HepG2 (cell line): ENCODE results near the gene EVL. TPM values are rescaled to one million over a fixed set of nuclear protein-coding genes. Genes with fewer than 3 reads are reported as not detected.

Experiments used
- ATAC-seq: fragments of 200-7000 bp; cut with Tn5 transposase; 3 replicates; pipeline ENCODE4 v1.9.1; 2020; ENCODE audit warnings: mild to moderate bottlenecking, moderate library complexity
- BruUV-seq: library from RNA; stranded (reverse); fragments of 400-500 nt; replicated peaks from 2 replicates; lab custom pipeline; 2021; lab: Mats Ljungman, UMichigan
- CTCF ChIA-PET: fragments of 300-600 bp; formaldehyde crosslinking; extraction: SDS; loops from one replicate; lab custom pipeline; 2021; ENCODE audit warnings: low total read pairs, inconsistent platforms, low intra/inter-chr PET ratio; lab: Yijun Ruan, JAX
- POLR2A ChIA-PET: fragments of 350-600 bp; sonication (Branson Sonifier 250); formaldehyde crosslinking; loops from one replicate; lab custom pipeline; 2020; ENCODE audit warnings: antibody characterized with exemption, inconsistent platforms; lab: Yijun Ruan, JAX
- DNase-seq: peaks from one replicate; pipeline ENCODE4 v3.0.0-alpha.2; 2015; ENCODE audit warnings: low spot score
- FAIRE-seq: peaks from 3 replicates; lab custom pipeline; 2011; peaks lifted over from hg19 to GRCh38; lab: Jason Lieb, UNC
- H2AFZ ChIP-seq: one replicate; pipeline ENCODE4 v1.6.1; 2011; ENCODE audit warnings: low read length, inconsistent platforms
- H3K27ac ChIP-seq: fragments of 300-600 bp; 3 replicates; pipeline ENCODE4 v1.8.0; 2011; ENCODE audit warnings: mixed run types, mild to moderate bottlenecking, mixed read lengths, low read length, inconsistent platforms; ENCODE audit not compliant: insufficient read depth; ENCODE audit errors: extremely low read length
- H3K27me3 ChIP-seq, 2 experiments: fragments of 200-600 bp in 1 of 2; 2 replicates in 1 of 2; 3 replicates in 1 of 2; pipeline versions ENCODE4 v1.6.0 to v1.8.0; 2011; ENCODE audit warnings: low read length in 2 of 2, mild to moderate bottlenecking in 2 of 2, moderate library complexity in 2 of 2, inconsistent platforms in 1 of 2; ENCODE audit not compliant: insufficient read depth in 2 of 2, control insufficient read depth in 1 of 2
- H3K36me3 ChIP-seq, 2 experiments: fragments of 200-600 bp in 1 of 2; replicated peaks in 1 of 2; 2 replicates in 1 of 2; 3 replicates in 1 of 2; pipeline versions ENCODE4 v1.5.1 to v1.8.0; 2011; ENCODE audit warnings: low read length in 2 of 2, inconsistent platforms in 1 of 2; ENCODE audit not compliant: insufficient read depth in 2 of 2, control insufficient read depth in 1 of 2
- H3K4me1 ChIP-seq: 2 replicates; pipeline ENCODE4 v1.5.1; 2012; ENCODE audit warnings: low read length, inconsistent platforms; ENCODE audit not compliant: insufficient read depth
- H3K4me2 ChIP-seq: 2 replicates; pipeline ENCODE4 v1.6.0; 2011; ENCODE audit warnings: low read depth, low read length, inconsistent platforms
- H3K4me3 ChIP-seq, 3 experiments: fragments of 200-600 bp in 1 of 3; sonication (generic), shearing (Covaris generic) in 1 of 3; replicated peaks in 1 of 3; 2 replicates each; pipeline ENCODE4 v1.5.1; 2011 to 2016; ENCODE audit warnings: low read length in 3 of 3, inconsistent platforms in 2 of 3, low read depth in 2 of 3, mild to moderate bottlenecking in 2 of 3, control low read depth in 1 of 3, mixed read lengths in 1 of 3; ENCODE audit not compliant: insufficient read depth in 1 of 3
- H3K79me2 ChIP-seq: one replicate; pipeline ENCODE4 v1.6.1; 2011; ENCODE audit warnings: low read length, inconsistent platforms; ENCODE audit not compliant: insufficient read depth
- H3K9ac ChIP-seq: 2 replicates; pipeline ENCODE4 v1.6.0; 2011; ENCODE audit warnings: mild to moderate bottlenecking, low read depth, low read length, inconsistent platforms; ENCODE audit not compliant: insufficient read depth
- H3K9me3 ChIP-seq: 2 replicates; pipeline ENCODE4 v1.5.1; 2012; ENCODE audit warnings: mild to moderate bottlenecking, low read length
- H4K20me1 ChIP-seq: 2 replicates; pipeline ENCODE4 v1.6.0; 2011; ENCODE audit warnings: inconsistent platforms, mild to moderate bottlenecking, low read length, moderate library complexity; ENCODE audit not compliant: insufficient read depth
- KDM5B ChIP-seq: sonication (generic); formaldehyde crosslinking; IDR thresholded peaks from 2 replicates; pipeline ENCODE4 v1.4.0; 2020; ENCODE audit warnings: missing genetic modification reagents, mild to moderate bottlenecking, borderline replicate concordance
- LBX2 ChIP-seq: sonication (generic); formaldehyde crosslinking; IDR thresholded peaks from 2 replicates; pipeline ENCODE4 v1.5.0; 2020; ENCODE audit warnings: missing genetic modification reagents, mild to moderate bottlenecking, borderline replicate concordance
- PAXIP1 ChIP-seq: sonication (generic); formaldehyde crosslinking; conservative IDR thresholded peaks from 2 replicates; pipeline ENCODE4 v1.4.0; 2020; ENCODE audit warnings: mild to moderate bottlenecking, missing genetic modification reagents, moderate library complexity
- ZMYM4 ChIP-seq: sonication (generic); formaldehyde crosslinking; IDR thresholded peaks from 2 replicates; pipeline ENCODE4 v1.8.1; 2023; ENCODE audit warnings: mild to moderate bottlenecking, missing genetic modification reagents
- ZNF354B ChIP-seq: sonication (generic); formaldehyde crosslinking; IDR thresholded peaks from 2 replicates; pipeline ENCODE4 v1.8.0; 2022; ENCODE audit warnings: mild to moderate bottlenecking, missing genetic modification reagents
- ZNF577 ChIP-seq: sonication (generic); formaldehyde crosslinking; IDR thresholded peaks from 2 replicates; pipeline ENCODE4 v1.4.0; 2020; ENCODE audit warnings: mild to moderate bottlenecking, low read depth, missing genetic modification reagents, borderline replicate concordance
- WGBS: methylation state at CpG from one replicate; pipeline ENCODE4 v1.1.6; 2017; ENCODE audit warnings: low lambda C conversion rate; 5-methylcytosine and 5-hydroxymethylcytosine counted together
- in situ Hi-C: cut with HindIII; loops from 2 replicates; pipeline ENCODE4 v1.10.0; 2017; ENCODE audit warnings: low pct_unique_long_range_greater_than_20kb; ENCODE audit not compliant: extremely low pct_ligation_motif_present
- intact Hi-C: fragments of 100-400 bp; cut with micrococcal nuclease; formaldehyde crosslinking; loops from one replicate; pipeline ENCODE4 v1.10.0; 2022; ENCODE audit not compliant: unreplicated experiment
- polyA plus RNA-seq, 8 experiments: library from polyadenylated mRNA; depleted of rRNA in 3 of 8; stranded (reverse) in 7 of 8; unstranded in 1 of 8; fragments of >200 nt; fragmentation: Illumina TruSeq in 4 of 8; extraction: Trizol in 4 of 8; gene quantifications; 2 replicates each; pipeline versions ENCODE4 v1.2.1 to v1.2.3, GENCODE V29; 2011 to 2016; ENCODE audit warnings: low read depth in 4 of 8, missing spikeins in 1 of 8, mixed read lengths in 1 of 8; ENCODE audit not compliant: insufficient read depth in 1 of 8
- total RNA-seq, 5 experiments: library from RNA; depleted of rRNA; stranded (reverse); fragments of >200 nt; fragmentation: Illumina TruSeq; extraction: Trizol; gene quantifications; 2 replicates each; pipeline ENCODE4 v1.2.3, GENCODE V29; 2016; ENCODE audit warnings: low read depth in 1 of 5

The EVL gene
- total and polyA plus RNA-seq, 2 of the 13 experiments (the other 11 are each of a cell fraction or from before 2014, with no cell fraction given): 15.1 to 31.2 TPM

GRCh38 chr14:100138955-100139354, 73.7 kb downstream of the EVL start:
- Histone ChIP-seq H3K4me1 (peaks cover 45% of the 10 kb centered on the region), H2AFZ (no peak overlapping the region), H3K36me3 (0 out of 5 replicates have a peak, but pooled peaks cover 0 to 3% of the 10 kb centered on the region in 2 experiments), H3K9me3 (no peaks in the 10 kb centered on the region), H3K4me2 (no peak overlapping the region), H3K27ac (no peak overlapping the region), H4K20me1 (no peaks in the 10 kb centered on the region), H3K27me3 (no peaks in the 10 kb centered on the region), H3K9ac (no peak overlapping the region), H3K4me3 (no peak overlapping the region), H3K79me2 (no peaks in the 10 kb centered on the region)
- POLR2A ChIA-PET: no interaction called here
- TF ChIP-seq ZMYM4 (CRISPR knock-in tag): no peak
- CTCF ChIA-PET: no interaction called here
- FAIRE-seq (no peak), ATAC-seq (no peak), DNase-seq (no peak)
- in situ Hi-C loops: no loop called here
- BruUV-seq: no TSS peak
- 99% methylated on average over 11 of the region's 13 CpGs for whole genome bisulfite sequencing
- intact Hi-C loops: no loop called here

- ATAC-seq: peak; percentile 73
- H3K4me3 ChIP-seq: peak overlapping the region in 1 of 3 experiments; percentile 62; a peak in 3 of 6 replicates
- no peak overlapping the region for H2AFZ ChIP-seq
- H3K4me1 ChIP-seq: peaks cover 53% of the 10 kb centered on the region
- H3K79me2 ChIP-seq: no peaks in the 10 kb centered on the region
- peak; percentile 85 for FAIRE-seq
- H3K27ac ChIP-seq: peak overlapping the region; percentile 62
- H4K20me1 ChIP-seq: no peaks in the 10 kb centered on the region
- CTCF ChIA-PET: interaction anchor here (1.6 to 1.8 kb wide), 2 partner anchors 15 to 52 kb away, joined by 10 to 11 read pairs; no protein-coding TSS in a partner anchor
- peak overlapping the region; percentile 85 for H3K4me2 ChIP-seq
- WGBS: under 1% methylated on average over 7 of the region's 16 CpGs
- DNase-seq: peak; percentile 82
- intact Hi-C loops (loop anchor here (1.0 kb wide), 1 partner anchor 52 kb away; no protein-coding TSS in a partner anchor), in situ Hi-C loops (loop anchor here (5.0 kb wide), 1 partner anchor 52 kb away; no protein-coding TSS in a partner anchor)
- no peaks in the 10 kb centered on the region for H3K9me3 ChIP-seq
- POLR2A ChIA-PET: interaction anchor here (0.6 to 1.5 kb wide), 3 partner anchors 15 to 52 kb away, joined by 3 to 6 read pairs (median 5); no protein-coding TSS in a partner anchor
- H3K27me3 ChIP-seq: no peaks in the 10 kb centered on the region
- H3K9ac ChIP-seq: peak overlapping the region; percentile 57
- no peaks in the 10 kb centered on the region for H3K36me3 ChIP-seq
- BruUV-seq: TSS peak; percentile 36
- TF ChIP-seq KDM5B (peak; percentile 65; the same call in 1 of the 2 replicates), ZNF354B (CRISPR knock-in tag) (no peak), PAXIP1 (CRISPR knock-in tag) (peak; percentile 41; the same call in 1 of the 2 replicates), LBX2 (no peak), ZNF577 (CRISPR knock-in tag) (no peak)
Measured at GRCh38 chr14:100140452-100141078, 75.3 kb downstream of the EVL start.
